ENCODE measurements around the gene FRYL.
A peak's percentile ranks its signal among the peaks of the same experiment; 100 is the strongest.
"Not testable (repeated sequence)": the region's sequence is repeated elsewhere in the genome, so short reads cannot be mapped to it uniquely, and the experiment has no call there.

The FRYL gene

DNA sequence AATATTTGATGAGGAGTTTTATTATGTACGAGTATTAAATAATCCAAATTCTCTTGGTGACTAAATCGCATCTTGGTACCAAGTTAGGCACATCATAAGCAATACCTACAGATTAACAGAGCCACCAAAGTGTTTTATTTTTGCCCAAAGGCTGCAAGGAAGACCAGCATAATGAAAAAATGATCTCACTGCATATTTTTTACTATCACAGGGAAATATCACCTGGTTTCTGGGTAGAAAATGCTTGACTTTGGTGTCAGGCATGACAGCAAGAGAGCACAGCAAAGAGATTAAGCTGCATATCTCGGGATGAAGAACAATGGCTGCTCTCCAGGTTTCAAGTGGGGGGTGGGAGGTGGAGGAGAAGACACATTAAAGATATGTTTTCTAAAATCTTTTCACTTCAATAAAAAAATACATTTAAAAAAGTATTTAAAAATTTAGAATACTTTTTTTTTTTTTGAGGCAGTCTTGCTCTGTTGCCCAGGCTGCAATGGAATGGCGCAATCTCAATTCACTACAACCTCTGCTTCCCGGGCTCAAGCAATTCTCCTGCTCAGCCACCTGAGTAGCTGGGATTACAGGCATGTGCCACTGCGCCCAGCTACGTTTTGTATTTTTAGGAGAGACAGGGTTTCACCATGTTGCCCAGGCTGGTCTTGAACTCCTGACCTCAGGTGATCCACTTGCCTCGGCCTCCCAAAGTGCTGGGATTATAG lies 86.1 kb downstream of the FRYL start:
- DNase-seq, result no peak

- DNase-seq, result peak; percentile 12
Observed at GRCh38 chr4:48692897-48693296, 87.2 kb downstream of the FRYL start.

DNA sequence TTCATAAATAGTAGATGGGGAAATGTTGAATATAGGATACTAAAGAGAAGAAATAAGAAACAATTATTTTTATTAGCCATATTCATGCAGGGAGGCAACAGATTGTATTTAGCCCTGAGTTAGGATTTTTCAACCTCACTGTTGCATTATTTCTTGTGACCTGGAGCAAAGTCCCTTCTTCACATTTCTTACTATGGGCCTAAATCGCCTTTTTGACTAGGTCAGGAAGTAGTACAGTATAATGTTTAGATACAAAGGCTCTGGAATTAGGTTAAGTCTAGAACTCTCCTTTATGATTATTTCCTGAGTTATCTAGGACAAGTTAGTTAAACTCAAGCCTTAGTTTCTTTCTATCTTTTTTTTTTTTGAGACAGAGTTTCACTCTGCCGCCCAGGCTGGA lies 88.0 kb downstream of the FRYL start:
- DNase-seq, result no peak

DNA sequence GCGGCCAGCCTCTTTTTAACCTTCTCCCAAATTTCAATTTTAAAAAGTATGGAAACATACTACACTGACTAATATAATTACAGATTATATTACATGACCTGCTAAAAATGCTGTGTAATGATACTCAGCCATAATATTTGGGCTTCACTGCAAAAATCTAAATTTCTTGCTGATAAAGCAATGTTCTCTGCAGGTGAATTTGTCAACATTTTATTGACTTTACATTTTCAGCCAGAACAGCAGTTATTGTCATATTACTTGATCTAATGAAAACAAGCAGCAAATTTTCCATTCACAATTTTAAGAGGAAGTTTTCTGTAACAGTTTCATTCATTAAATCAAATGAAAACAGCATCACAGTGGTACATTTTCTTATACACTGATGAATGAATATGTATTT lies 91.1 kb downstream of the FRYL start:
- DNase-seq, result no peak

DNA sequence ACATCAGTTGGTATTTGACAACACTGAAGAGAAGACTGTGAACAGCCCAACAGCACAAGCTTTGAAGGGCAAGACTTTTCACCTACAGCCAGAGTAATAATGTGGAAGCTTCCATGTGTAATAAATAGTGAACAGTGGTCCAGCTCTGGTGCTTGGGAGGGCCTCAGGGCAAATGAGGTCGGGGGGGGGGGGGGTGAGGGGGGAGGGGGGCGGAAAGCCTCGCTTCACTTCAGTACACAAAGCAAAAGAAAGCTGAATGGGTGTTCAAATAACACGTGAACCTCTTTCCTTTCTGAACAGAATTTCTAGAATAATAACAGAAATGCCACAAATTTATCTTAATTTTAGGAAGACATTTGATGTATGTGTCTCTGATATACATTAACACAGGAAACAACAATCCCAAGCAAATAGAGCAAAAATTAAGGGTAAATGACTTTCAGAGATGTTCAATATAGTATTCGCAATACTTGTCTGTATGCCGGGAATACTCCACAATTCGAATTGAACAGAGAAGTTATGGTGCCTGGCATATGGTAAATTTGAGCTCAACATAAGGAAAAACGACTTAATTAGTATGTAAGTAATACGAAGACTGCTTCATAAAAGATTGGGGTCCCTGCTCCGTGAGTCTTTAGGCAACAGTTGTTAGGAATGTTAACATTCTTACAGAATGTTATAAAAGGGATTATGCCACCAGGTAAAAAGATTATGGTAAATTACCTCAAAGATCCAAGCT lies 92.6 kb downstream of the FRYL start:
- no peak for DNase-seq

GRCh38 chr4:48686369-48686768 lies 93.7 kb downstream of the FRYL start:
- no peak for DNase-seq

DNA sequence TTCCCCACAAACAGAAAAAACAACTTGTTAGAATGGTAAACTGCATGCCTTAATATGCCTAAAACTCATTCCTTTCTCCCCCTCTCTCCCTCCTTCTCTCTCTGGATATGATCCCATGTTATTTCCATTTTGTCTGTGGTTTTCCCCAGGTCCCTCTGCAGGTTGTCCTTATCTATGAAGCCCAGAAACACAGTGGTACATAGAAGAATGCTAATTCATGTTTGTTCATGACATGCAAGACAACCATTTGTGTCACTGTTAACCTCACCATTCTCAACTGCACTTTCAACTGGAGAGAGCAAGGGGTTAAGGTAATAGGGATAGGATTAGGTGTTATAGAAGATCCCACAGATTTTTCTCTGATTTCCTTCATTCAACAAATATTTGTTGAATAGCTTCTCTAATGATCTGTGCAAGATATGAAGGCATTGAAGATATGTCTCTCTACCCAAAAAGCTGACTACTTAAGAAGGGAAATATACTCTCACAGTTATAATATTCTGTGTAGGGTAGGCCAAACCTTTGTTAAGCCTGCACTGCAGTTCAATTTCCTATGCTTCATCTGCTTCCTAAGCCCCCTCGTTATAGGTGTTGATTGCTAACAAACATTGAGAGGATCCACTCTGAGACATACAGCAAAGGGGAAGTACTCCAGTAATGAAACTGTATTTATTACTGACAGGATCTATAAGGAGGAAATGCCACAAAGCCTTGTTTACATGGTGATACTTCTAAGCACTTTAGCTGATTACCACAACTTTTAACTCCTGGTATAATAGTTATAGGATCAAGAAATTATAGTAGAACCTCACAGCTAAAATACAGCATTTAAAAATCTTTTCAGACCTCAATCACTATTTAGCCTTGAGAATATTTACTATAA lies 96.1 kb downstream of the FRYL start:
- no peak for DNase-seq

GRCh38 chr4:48682870-48683269 lies 97.2 kb downstream of the FRYL start:
- DNase-seq, result not testable (repeated sequence)

DNA sequence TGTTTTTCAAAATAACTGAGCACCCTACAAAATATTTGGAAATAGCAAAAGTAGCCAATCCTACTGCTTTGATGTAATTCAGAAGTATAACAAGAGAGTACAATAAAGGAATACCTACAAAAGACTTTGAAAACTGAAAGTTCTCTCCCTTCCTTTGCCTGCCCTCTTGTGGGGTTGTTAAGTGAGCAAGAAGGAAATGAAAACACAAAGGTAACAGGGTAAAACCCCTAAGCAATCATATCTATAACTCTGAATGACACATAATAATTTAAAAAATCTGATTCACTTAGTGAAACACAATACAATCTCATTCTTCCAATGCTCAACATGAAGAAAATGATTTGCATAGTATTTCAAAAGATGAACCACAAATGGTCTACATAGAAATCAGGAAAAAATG lies 98.2 kb downstream of the FRYL start:
- DNase-seq, result peak; percentile 31

DNA sequence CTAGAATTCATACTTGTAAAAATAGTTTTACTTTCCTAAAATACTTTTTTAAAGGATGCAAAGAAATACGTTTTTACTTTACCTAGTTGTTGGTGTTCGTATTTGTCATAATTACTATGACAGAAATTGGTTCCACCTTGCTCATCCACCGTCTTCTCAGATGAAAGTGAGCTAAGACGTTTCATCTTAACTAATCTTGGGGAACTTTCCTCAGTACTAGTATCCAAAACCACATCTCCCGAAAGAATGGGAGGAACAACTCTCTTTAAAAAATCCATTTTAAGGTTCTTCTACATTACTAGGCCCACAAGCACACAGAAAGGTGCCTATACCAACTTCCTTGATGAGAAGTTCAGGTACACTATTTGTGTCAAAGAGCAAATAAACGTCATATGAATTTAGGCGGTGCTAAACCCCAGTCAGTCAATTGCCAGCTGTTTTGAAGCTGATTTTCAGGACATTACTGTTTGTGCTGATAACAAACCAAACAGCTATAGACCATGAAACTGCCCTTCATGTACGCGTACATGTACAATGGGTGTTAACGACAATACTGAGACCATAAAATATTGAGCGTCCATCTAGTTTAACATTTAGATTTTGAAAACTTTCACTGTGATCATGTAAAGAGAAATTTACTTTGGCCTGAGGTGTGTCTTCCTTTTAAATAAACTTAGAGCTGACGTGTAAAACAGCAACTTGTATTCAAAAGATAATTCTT lies 99.1 kb downstream of the FRYL start:
- DNase-seq, result no peak

GRCh38 chr4:48673537-48673936 lies 106.5 kb downstream of the FRYL start:
- no peak for DNase-seq

- no peak for DNase-seq
Observed at GRCh38 chr4:48670587-48670986, 109.5 kb downstream of the FRYL start.

DNA sequence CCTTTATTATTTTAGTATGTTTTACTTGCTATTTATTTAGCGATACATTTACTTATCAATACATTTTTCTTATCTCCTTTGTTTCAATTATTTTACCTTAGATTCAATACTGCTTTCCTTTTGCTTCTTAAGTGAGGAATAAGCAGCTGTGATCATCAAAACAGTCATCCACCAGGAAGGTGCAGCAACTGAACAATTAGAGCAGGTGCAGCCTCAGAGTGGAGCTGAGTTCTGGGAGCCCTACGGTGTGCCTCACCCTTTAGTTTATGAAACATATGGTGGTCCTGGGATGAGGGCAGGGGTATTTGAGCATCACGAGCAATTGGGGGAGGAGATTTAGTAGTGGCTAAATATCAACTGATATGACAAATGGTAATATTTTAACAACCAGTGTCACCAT lies 111.0 kb downstream of the FRYL start:
- DNase-seq, result no peak

DNA sequence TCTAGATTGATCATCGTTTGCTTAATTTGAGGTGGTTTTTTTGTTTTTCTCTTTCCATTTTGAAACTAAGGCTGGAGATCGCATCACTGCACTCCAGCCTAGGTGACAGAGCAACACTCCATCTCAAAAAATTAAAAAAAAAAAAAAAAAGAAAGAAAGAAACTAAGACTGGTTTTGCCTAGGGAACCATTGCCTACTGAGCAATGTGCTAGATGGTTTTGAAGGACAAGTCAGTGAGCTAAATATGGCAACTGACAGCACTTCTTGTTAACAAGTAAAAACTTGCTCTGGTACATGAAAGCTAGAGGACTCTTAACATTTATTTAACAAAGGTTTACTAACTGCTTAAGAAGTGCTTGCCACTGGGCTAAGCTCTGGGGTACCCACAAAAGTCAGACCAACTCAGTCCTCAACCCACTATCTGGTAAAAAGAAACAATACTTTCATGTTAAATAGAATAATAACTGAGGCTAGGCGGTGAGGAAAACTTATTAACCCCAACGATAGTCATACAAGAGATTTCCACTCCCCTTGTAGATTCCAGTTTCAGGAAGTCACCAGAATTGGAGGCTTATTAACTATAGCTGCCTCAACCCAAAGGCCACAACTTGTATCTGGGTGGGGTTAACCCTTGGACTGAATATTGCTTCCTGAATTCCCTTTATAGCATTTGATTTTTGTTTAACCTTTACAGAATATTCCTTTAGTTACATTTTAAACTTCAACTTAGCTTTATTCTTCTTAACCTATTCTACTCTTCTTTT lies 111.6 kb downstream of the FRYL start:
- no peak for DNase-seq

- no peak for DNase-seq
Observed at GRCh38 chr4:48667148-48667547, 112.9 kb downstream of the FRYL start.

- peak; percentile 14 for DNase-seq
Observed at GRCh38 chr4:48665555-48666186, 114.4 kb downstream of the FRYL start.

DNA sequence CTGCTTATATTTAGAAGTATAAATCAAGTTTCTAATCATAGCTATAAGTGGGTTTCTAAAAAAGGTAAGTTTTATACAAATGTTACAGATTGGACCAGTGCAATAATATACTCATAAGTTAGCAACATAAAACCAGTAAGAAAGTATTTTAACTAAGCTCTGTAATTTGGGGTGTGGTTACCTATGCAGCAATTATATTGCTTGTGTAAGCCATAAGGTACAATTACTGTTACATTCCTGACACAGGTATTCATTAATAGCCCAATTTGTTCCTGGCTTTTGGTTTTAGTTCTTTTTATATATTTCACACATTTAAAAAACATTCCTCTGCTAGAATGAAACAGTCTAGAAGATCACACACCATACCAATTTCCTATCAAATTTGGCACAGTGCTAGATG lies 115.1 kb downstream of the FRYL start:
- DNase-seq, result no peak

GRCh38 chr4:48661391-48661790 lies 118.7 kb downstream of the FRYL start:
- DNase-seq, result no peak

DNA sequence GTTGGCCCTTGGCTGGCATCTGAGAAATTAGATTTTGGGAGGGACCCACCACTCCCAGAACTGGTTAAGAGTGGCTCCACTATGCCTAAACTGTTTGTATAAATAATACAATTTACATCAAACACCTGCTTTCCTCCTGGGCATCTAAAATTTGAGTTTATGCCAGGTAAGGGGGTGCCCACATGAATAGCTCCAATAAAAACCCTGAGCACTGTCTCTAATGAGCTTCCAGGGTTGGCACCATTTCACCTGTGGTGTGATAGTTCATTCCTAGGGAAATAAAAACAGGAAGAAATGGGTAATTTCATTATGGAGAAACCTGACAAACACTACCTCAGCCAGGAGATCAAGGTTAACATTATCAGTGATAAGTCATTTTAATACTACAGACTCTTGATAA lies 119.7 kb downstream of the FRYL start:
- no peak for DNase-seq

GRCh38 chr4:48654015-48654664 lies 125.9 kb downstream of the FRYL start:
- peak; percentile 28 for DNase-seq

Data from fibroblast of skin of right biceps (primary cell).